OCI-LY3 (cell line): Measurements from ENCODE around the gene RPL14.

Experiments
- EZH2phosphoT487 ChIP-seq: fragments of 200-600 bp; shearing (Covaris generic); IDR thresholded peaks from 2 replicates; pipeline ENCODE4 v1.6.1; 2018; ENCODE audit warnings: antibody characterized with exemption, mixed run types, low read depth
- TF ChIP-seq, protein P1 (sequence below): fragments of 200-600, 300-600 bp; sonication (generic); IDR thresholded peaks from 2 replicates; pipeline ENCODE4 v1.5.1; 2014; ENCODE audit warnings: antibody characterized with exemption, low read length, low read depth

DNA sequence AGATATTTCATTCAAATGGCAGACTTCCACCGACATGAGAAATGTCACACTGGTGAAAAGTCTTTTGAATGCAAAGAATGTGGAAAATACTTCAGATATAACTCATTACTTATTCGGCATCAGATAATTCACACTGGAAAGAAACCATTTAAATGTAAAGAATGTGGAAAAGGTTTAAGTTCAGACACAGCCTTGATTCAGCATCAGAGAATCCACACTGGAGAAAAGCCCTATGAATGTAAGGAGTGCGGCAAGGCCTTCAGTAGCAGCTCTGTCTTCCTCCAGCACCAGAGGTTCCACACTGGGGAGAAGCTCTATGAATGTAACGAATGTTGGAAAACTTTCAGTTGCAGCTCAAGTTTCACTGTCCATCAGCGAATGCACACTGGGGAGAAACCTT lies 59.1 kb downstream of the RPL14 start:
- TF ChIP-seq, protein P1, sequence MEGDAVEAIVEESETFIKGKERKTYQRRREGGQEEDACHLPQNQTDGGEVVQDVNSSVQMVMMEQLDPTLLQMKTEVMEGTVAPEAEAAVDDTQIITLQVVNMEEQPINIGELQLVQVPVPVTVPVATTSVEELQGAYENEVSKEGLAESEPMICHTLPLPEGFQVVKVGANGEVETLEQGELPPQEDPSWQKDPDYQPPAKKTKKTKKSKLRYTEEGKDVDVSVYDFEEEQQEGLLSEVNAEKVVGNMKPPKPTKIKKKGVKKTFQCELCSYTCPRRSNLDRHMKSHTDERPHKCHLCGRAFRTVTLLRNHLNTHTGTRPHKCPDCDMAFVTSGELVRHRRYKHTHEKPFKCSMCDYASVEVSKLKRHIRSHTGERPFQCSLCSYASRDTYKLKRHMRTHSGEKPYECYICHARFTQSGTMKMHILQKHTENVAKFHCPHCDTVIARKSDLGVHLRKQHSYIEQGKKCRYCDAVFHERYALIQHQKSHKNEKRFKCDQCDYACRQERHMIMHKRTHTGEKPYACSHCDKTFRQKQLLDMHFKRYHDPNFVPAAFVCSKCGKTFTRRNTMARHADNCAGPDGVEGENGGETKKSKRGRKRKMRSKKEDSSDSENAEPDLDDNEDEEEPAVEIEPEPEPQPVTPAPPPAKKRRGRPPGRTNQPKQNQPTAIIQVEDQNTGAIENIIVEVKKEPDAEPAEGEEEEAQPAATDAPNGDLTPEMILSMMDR, result no peak
- TF ChIP-seq EZH2phosphoT487, result no peak
